Mucosa of descending colon (tissue), 3 donors: Measurements from ENCODE around the gene GPR26. TPM values are rescaled to one million over a fixed set of nuclear protein-coding genes. Genes with fewer than 3 reads are reported as not detected.

Experiments used
- ATAC-seq: fragments of 200-7000 bp; cut with Tn5 transposase; one replicate; pipeline ENCODE4 v1.9.1; 2020; ENCODE audit warnings: mild to moderate bottlenecking, moderate library complexity
- DNase-seq, 3 donors: peaks; one replicate each; pipeline ENCODE4 v3.0.0-alpha.2; 2020
- H3K36me3 ChIP-seq: fragments of 200-600 bp; one replicate; pipeline ENCODE4 v1.8.0; 2021; ENCODE audit warnings: low read depth, mild to moderate bottlenecking
- H3K4me1 ChIP-seq: fragments of 200-600 bp; one replicate; pipeline ENCODE4 v1.8.0; 2021; ENCODE audit warnings: low read depth, mild to moderate bottlenecking
- H3K4me3 ChIP-seq: fragments of 200-600 bp; one replicate; pipeline ENCODE4 v1.8.0; 2021; ENCODE audit warnings: mild to moderate bottlenecking
- H3K9me3 ChIP-seq: fragments of 200-600 bp; one replicate; pipeline ENCODE4 v1.8.0; 2021; ENCODE audit warnings: mild to moderate bottlenecking
- intact Hi-C, 2 donors: fragments of 100-400 bp; cut with DNase I in 1 of 2; cut with micrococcal nuclease in 1 of 2; formaldehyde crosslinking; loops; one replicate each; pipeline versions ENCODE4 v1.11.0 to v1.11.1; 2022; cut with DNase I, micrococcal nuclease
- total RNA-seq, 3 donors: library from RNA; stranded (reverse); fragmentation: NEBNext Ultra II Directional in 2 of 3; extraction: Animal tissue kit (Norgen Biotek cat#: 25700) in 2 of 3; gene quantifications; one replicate each; pipeline versions ENCODE4 v1.2.1 to v1.2.4, GENCODE V29; 2021 to 2023
- TF ChIP-seq, protein P1 (sequence below): fragments of 200-600 bp; IDR thresholded peaks from one replicate; pipeline ENCODE4 v1.8.0; 2022; ENCODE audit warnings: antibody characterized with exemption, mild to moderate bottlenecking
- donor health status: DM: no; HTN: no; CAD: no; lungs with moderate emphysema.
- donor health status: DM: no; HTN: no; CAD: no.
- donor health status: DM: no; HTN: yes; CAD: no.

The GPR26 gene
- total RNA-seq, 3 donors from 2014 or later: not detected

DNA sequence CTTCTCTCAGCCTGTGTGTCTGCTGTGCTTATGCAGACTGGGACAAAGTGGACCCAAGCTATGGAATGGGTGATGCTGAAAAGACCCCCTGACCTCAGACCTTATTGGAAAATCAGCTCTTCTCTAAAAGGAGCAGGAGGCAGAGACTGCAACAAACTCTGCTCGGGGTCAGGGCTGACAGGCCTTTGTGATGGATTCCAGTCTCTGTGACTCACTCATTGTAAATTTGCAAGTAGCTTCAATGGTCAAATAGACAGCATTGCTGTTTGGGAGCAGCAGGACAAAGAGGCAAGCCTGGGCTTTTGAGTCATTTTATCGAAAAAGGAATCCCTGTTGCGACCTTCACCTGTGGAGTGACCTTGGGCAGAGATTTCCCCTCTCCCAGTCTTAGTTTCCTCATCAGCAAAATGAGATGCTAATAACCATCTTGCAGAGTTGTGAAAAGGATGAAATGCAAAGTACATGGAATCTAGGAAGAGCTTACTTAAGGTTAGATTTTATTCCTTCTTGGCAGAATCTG is 26.1 kb upstream of the GPR26 start:
- ATAC-seq: no peak
- H3K4me1 ChIP-seq: no peaks in the 10 kb centered on the region
- no peaks in the 10 kb centered on the region for H3K9me3 ChIP-seq
- intact Hi-C loops: loop anchor here in 1 of 2 donors (5.0 kb wide), 1 partner anchor 327 kb away; no protein-coding TSS in a partner anchor
- H3K4me3 ChIP-seq: no peak overlapping the region
- no peaks in the 10 kb centered on the region for H3K36me3 ChIP-seq
- TF ChIP-seq, protein P1, sequence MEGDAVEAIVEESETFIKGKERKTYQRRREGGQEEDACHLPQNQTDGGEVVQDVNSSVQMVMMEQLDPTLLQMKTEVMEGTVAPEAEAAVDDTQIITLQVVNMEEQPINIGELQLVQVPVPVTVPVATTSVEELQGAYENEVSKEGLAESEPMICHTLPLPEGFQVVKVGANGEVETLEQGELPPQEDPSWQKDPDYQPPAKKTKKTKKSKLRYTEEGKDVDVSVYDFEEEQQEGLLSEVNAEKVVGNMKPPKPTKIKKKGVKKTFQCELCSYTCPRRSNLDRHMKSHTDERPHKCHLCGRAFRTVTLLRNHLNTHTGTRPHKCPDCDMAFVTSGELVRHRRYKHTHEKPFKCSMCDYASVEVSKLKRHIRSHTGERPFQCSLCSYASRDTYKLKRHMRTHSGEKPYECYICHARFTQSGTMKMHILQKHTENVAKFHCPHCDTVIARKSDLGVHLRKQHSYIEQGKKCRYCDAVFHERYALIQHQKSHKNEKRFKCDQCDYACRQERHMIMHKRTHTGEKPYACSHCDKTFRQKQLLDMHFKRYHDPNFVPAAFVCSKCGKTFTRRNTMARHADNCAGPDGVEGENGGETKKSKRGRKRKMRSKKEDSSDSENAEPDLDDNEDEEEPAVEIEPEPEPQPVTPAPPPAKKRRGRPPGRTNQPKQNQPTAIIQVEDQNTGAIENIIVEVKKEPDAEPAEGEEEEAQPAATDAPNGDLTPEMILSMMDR: no peak
- DNase-seq: no peak

- H3K36me3 ChIP-seq: no peaks in the 10 kb centered on the region
- no peaks in the 10 kb centered on the region for H3K9me3 ChIP-seq
- TF ChIP-seq, protein P1: no peak
- ATAC-seq (no peak), DNase-seq (no peak)
- H3K4me1 ChIP-seq: no peaks in the 10 kb centered on the region
- no peak overlapping the region for H3K4me3 ChIP-seq
- intact Hi-C loops: loop anchor here in 1 of 2 donors (5.0 kb wide), 1 partner anchor 325 kb away; no protein-coding TSS in a partner anchor
Observed at GRCh38 chr10:123642293-123642692, 23.9 kb upstream of the GPR26 start.

DNA sequence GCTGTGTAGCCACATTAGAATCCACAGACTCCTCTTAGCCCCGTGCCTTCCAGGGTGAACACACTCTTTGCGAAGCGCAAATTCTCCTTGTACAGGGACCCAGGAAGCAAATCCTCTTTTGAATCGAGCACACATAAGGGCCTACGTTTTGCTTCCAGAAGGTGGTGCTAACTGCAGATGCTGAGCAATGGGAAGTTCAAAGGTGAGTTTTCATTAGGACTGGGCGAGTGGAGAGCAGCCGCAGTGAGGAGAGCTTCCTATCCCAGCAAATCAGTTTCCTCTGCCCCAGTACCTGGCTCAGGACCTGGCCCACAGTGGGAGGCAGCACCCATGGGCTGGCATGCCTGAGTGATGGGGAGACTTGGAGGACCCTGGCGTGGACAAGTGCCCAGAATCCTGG is 23.5 kb upstream of the GPR26 start:
- peak; percentile 78 for ATAC-seq

DNA sequence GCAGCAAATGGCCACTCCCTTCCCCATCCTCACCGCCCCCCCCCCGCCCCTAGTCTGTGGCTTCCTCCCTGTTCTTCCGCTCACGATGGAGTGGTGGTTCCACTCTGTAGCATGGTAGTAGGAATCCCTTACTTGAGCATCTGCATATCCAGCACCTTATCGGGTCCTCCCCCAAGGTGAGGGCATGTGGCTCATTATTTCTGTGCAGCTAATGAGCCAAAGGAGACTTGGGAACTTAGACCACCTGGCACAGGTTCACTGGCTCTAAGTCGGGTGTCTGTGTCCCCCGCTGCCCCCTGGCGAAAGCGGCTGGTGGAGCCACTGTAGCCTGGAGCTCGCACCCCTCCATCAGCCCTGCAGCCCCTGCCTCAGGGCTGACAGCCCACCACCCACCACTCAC is 22.8 kb upstream of the GPR26 start:
- no peak for DNase-seq
- Histone ChIP-seq H3K4me3 (no peak overlapping the region), H3K36me3 (no peaks in the 10 kb centered on the region), H3K9me3 (no peaks in the 10 kb centered on the region), H3K4me1 (no peaks in the 10 kb centered on the region)
- intact Hi-C loops: loop anchor here in 1 of 2 donors (5.0 kb wide), 1 partner anchor 324 kb away; no protein-coding TSS in a partner anchor
- TF ChIP-seq, protein P1: no peak
- ATAC-seq: no peak

More for the DNA sequence above, 23.5 kb upstream of the GPR26 start:
- no peak overlapping the region for H3K4me3 ChIP-seq
- H3K4me1 ChIP-seq: no peaks in the 10 kb centered on the region
- no peaks in the 10 kb centered on the region for H3K36me3 ChIP-seq
- peak in 1 of 3 donors; percentile 45 for DNase-seq
- TF ChIP-seq, protein P1: no peak
- intact Hi-C loops: loop anchor here in 1 of 2 donors (5.0 kb wide), 1 partner anchor 325 kb away; no protein-coding TSS in a partner anchor
- H3K9me3 ChIP-seq: no peaks in the 10 kb centered on the region

DNA sequence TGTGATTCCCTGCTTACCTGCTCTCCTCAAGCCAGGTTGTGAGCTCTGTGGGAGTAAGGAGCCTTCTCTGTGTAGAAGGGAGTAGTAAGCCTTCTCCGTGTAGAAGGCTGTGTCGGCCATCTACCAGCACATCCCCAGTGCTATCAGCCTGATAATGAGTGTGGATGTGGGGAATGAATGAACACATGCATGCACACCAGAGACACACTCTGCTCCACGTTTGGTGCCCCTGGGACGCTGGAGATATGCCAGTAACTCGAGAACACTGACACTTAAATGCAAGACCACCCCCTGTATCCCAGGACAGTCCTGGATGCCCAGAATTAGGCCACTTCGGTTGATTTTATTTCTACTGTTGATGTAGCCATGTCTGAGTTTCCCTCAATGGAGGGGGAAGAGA is 21.1 kb upstream of the GPR26 start:
- intact Hi-C loops: no loop called here
- TF ChIP-seq, protein P1: no peak
- H3K4me1 ChIP-seq: no peaks in the 10 kb centered on the region
- H3K4me3 ChIP-seq: no peak overlapping the region
- ATAC-seq (no peak), DNase-seq (no peak)
- H3K36me3 ChIP-seq: no peaks in the 10 kb centered on the region
- H3K9me3 ChIP-seq: no peaks in the 10 kb centered on the region
